ENCODE data around the gene WNT5A. TPM values are rescaled to one million over a fixed set of nuclear protein-coding genes. Genes with fewer than 3 reads are reported as not detected.

WNT5A gene
- total and polyA plus RNA-seq, 2 donors (not counting 1 experiment from before 2014, with no cell fraction given): not detected

DNA sequence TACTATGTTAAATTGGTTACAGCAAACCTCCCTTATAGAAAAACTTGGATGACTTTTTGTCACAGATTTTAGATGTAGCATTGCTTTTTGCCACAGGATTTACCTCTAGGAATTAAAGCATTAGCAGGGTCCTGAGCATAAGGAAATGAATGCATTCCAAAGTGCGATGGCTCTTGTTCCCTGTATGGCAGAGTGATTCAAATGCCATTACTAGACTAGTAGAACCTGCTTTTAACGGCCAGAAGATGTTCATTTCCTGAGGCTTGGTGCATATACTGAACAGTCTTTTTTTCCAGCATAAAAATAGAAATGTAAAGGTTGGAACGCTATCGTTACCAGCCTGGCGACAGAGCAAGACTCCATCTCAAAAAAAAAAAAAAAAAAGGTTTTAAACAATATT, 59.4 kb downstream of the WNT5A start:
- no peak overlapping the region for H3K27ac Mint-ChIP-seq
- H4K20me1 ChIP-seq (ENCODE audit: control insufficient read depth, insufficient read depth, low read length, poor library complexity, severe bottlenecking): no peaks in the 10 kb centered on the region
- DNase-seq (no peak), ATAC-seq (ENCODE audit: low read depth) (no peak)
- H3K9me3 ChIP-seq (ENCODE audit: control extremely low read depth in 1 of 3, control insufficient read depth in 2 of 3, insufficient read depth in 1 of 3, low read length in 2 of 3): peaks cover 0 to 4% (median 0%) of the 10 kb centered on the region in 3 donors
- H3K36me3 ChIP-seq (replicated peaks in 1 of 2; ENCODE audit: control extremely low read depth in 1 of 2, control insufficient read depth in 1 of 2, extremely low read depth in 1 of 2, insufficient read depth in 2 of 2, low read length in 1 of 2): no peaks in the 10 kb centered on the region
- H3K4me3 ChIP-seq (ENCODE audit: control extremely low read depth in 1 of 5, extremely low read depth in 1 of 5, insufficient read depth in 1 of 5, low read depth in 2 of 5, low read length in 4 of 5): no peak overlapping the region
- H3K4me1 Mint-ChIP-seq: no peaks in the 10 kb centered on the region
- no peak overlapping the region for H3K4me3 Mint-ChIP-seq
- no peaks in the 10 kb centered on the region for H3K9me3 Mint-ChIP-seq (ENCODE audit: insufficient read depth)
- H3K4me2 ChIP-seq (replicated peaks; ENCODE audit: low read depth, low read length, poor library complexity, severe bottlenecking): no peak overlapping the region
- no peak overlapping the region for H3K9ac ChIP-seq (ENCODE audit: low read length)
- H3K27me3 Mint-ChIP-seq: no peaks in the 10 kb centered on the region
- no peaks in the 10 kb centered on the region for H3K27me3 ChIP-seq (replicated peaks in 1 of 4; ENCODE audit: control extremely low read depth in 1 of 4, control insufficient read depth in 3 of 4, insufficient read depth in 4 of 4, low read length in 3 of 4)
- H3K27ac ChIP-seq (ENCODE audit: low read length in 2 of 2): no peak overlapping the region
- TF ChIP-seq, protein P1, sequence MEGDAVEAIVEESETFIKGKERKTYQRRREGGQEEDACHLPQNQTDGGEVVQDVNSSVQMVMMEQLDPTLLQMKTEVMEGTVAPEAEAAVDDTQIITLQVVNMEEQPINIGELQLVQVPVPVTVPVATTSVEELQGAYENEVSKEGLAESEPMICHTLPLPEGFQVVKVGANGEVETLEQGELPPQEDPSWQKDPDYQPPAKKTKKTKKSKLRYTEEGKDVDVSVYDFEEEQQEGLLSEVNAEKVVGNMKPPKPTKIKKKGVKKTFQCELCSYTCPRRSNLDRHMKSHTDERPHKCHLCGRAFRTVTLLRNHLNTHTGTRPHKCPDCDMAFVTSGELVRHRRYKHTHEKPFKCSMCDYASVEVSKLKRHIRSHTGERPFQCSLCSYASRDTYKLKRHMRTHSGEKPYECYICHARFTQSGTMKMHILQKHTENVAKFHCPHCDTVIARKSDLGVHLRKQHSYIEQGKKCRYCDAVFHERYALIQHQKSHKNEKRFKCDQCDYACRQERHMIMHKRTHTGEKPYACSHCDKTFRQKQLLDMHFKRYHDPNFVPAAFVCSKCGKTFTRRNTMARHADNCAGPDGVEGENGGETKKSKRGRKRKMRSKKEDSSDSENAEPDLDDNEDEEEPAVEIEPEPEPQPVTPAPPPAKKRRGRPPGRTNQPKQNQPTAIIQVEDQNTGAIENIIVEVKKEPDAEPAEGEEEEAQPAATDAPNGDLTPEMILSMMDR (IDR thresholded peaks at IDR 0.05): no peak
- POLR2A ChIA-PET: no interaction called here
- intact Hi-C loops (cut with micrococcal nuclease): no loop called here
- no peaks in the 10 kb centered on the region for H3K79me2 ChIP-seq (ENCODE audit: control insufficient read depth, insufficient read depth, low read length)
- H2AFZ ChIP-seq (ENCODE audit: insufficient read depth, low read depth, low read length, poor library complexity, severe bottlenecking): no peak overlapping the region
- CTCF ChIA-PET: no interaction called here
- H3K4me1 ChIP-seq (ENCODE audit: control insufficient read depth in 2 of 2, insufficient read depth in 2 of 2, low read length in 2 of 2): no peaks in the 10 kb centered on the region
- 67% methylated on average over 1 of the region's 5 CpGs for WGBS (ENCODE audit: insufficient coverage)

DNA sequence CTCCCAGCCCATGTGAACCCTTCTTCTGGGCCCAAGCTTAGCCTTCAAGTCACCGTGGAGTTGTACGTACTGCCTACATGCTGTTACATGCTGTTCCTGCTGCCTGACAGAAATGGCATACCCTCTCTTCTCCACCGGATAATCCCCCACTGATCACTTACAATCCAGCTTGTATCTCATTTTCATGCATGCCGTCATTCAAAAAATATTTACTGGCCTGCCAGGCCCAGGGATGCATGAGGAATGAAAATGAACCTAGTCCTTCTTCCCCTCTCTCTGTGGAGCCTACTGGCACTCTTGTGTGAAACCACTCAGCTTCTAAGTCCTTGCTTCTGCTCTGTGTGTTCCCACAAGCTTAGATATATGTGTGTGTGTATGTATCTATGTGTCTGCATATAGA, 60.6 kb downstream of the WNT5A start:
- Mint-ChIP-seq H3K4me3 (no peak overlapping the region), H3K27me3 (no peaks in the 10 kb centered on the region), H3K27ac (no peak overlapping the region), H3K4me1 (no peaks in the 10 kb centered on the region), H3K9me3 (ENCODE audit: insufficient read depth) (no peaks in the 10 kb centered on the region)
- Histone ChIP-seq H3K27me3 (replicated peaks in 1 of 4; ENCODE audit: control extremely low read depth in 1 of 4, control insufficient read depth in 3 of 4, insufficient read depth in 4 of 4, low read length in 3 of 4) (no peaks in the 10 kb centered on the region), H3K79me2 (ENCODE audit: control insufficient read depth, insufficient read depth, low read length) (no peaks in the 10 kb centered on the region), H3K9me3 (ENCODE audit: control extremely low read depth in 1 of 3, control insufficient read depth in 2 of 3, insufficient read depth in 1 of 3, low read length in 2 of 3) (peaks cover 0 to 4% (median 0%) of the 10 kb centered on the region in 3 donors), H3K4me2 (replicated peaks; ENCODE audit: low read depth, low read length, poor library complexity, severe bottlenecking) (no peak overlapping the region), H2AFZ (ENCODE audit: insufficient read depth, low read depth, low read length, poor library complexity, severe bottlenecking) (no peak overlapping the region), H3K27ac (ENCODE audit: low read length in 2 of 2) (no peak overlapping the region), H3K36me3 (replicated peaks in 1 of 2; ENCODE audit: control extremely low read depth in 1 of 2, control insufficient read depth in 1 of 2, extremely low read depth in 1 of 2, insufficient read depth in 2 of 2, low read length in 1 of 2) (no peaks in the 10 kb centered on the region), H3K4me3 (ENCODE audit: control extremely low read depth in 1 of 5, extremely low read depth in 1 of 5, insufficient read depth in 1 of 5, low read depth in 2 of 5, low read length in 4 of 5) (no peak overlapping the region), H3K9ac (ENCODE audit: low read length) (no peak overlapping the region), H3K4me1 (ENCODE audit: control insufficient read depth in 2 of 2, insufficient read depth in 2 of 2, low read length in 2 of 2) (no peaks in the 10 kb centered on the region), H4K20me1 (ENCODE audit: control insufficient read depth, insufficient read depth, low read length, poor library complexity, severe bottlenecking) (no peaks in the 10 kb centered on the region)
- ChIA-PET POLR2A (no interaction called here), CTCF (no interaction called here)
- intact Hi-C loops (cut with micrococcal nuclease): no loop called here
- TF ChIP-seq, protein P1 (IDR thresholded peaks at IDR 0.05): no peak
- TF ChIP-seq EZH2 (IDR thresholded peaks at IDR 0.05; ENCODE audit: borderline replicate concordance, insufficient read depth, low read depth, low read length, poor library complexity, severe bottlenecking): no peak
- no peak for ATAC-seq (ENCODE audit: low read depth)
- WGBS (ENCODE audit: insufficient coverage): 97% methylated on average over 3 of the region's 4 CpGs
- DNase-seq: no peak
